IPS DF 6.9 (cell line): ENCODE results near the gene ZBED4.

Experiments used
- DNase-seq: peaks from one replicate; pipeline ENCODE4 v3.0.0-alpha.2; 2013; ENCODE audit warnings: low read depth, low spot score
- H3K27ac ChIP-seq: one replicate; pipeline ENCODE4 v1.5.1; 2013; ENCODE audit warnings: low read length, control low read depth
- H3K27me3 ChIP-seq: 2 replicates; pipeline ENCODE4 v1.6.1; 2013; ENCODE audit warnings: mild to moderate bottlenecking, low read length; ENCODE audit not compliant: control insufficient read depth, insufficient read depth
- H3K36me3 ChIP-seq: 2 replicates; pipeline ENCODE4 v1.6.1; 2013; ENCODE audit warnings: low read length; ENCODE audit not compliant: control insufficient read depth, insufficient read depth
- H3K4me1 ChIP-seq: 2 replicates; pipeline ENCODE4 v1.6.1; 2013; ENCODE audit warnings: low read length; ENCODE audit not compliant: control insufficient read depth, insufficient read depth
- H3K4me3 ChIP-seq: 2 replicates; pipeline ENCODE4 v1.5.1; 2013; ENCODE audit warnings: mild to moderate bottlenecking, low read length
- H3K9me3 ChIP-seq: 2 replicates; pipeline ENCODE4 v1.6.1; 2013; ENCODE audit warnings: low read length, inconsistent platforms; ENCODE audit not compliant: control insufficient read depth, insufficient read depth
- WGBS: extraction: QIAGEN DNeasy Blood & Tissue Kit; methylation state at CpG from one replicate; pipeline ENCODE4 v1.1.7; 2013; ENCODE audit warnings: mixed read lengths, missing lambda C conversion rate; ENCODE audit not compliant: insufficient read length, insufficient coverage; 5-methylcytosine and 5-hydroxymethylcytosine counted together

Gene ZBED4

DNA sequence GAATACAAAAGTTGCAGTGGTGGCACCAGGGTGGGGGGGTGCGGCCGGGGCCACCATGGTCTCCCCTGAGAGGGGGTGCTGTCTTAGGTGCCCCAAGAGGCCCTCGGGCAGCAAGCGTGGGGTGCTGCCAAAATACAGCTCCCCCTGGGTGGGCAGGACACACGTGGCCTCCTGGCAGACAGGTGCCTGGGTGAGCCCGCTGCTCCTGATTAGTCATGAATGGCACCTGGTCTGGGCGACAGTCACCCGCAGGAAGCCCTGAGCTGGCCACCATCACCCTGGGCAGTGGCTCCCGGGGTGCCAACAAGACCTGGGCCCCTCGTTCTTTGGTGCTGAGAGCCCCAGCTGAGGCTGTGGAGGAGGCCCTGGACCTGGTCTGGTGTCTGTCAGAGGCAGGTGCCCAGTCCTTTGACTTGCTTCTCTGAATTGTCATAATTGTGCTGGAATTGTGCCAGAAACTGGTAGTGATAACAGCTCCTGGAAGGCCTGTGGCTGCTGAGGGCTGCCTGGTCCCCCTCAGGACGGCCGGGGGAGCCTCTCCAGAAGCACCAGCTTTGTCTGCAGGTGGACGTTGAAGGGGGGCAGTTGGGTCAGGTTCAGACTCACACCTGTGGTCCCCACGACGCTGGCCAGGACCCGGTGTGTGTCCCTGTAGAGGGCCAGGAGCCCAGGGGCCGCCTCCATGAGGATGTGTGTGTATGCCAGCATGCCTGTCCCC, 49.8 kb downstream of the ZBED4 start:
- Histone ChIP-seq H3K4me3 (no peak overlapping the region), H3K27me3 (no peaks in the 10 kb centered on the region), H3K9me3 (no peaks in the 10 kb centered on the region), H3K4me1 (no peaks in the 10 kb centered on the region), H3K27ac (no peak overlapping the region), H3K36me3 (peaks cover 11% of the 10 kb centered on the region)
- DNase-seq, result no peak
- WGBS, result no CpG with 5 or more reads among the region's 17 CpGs

DNA sequence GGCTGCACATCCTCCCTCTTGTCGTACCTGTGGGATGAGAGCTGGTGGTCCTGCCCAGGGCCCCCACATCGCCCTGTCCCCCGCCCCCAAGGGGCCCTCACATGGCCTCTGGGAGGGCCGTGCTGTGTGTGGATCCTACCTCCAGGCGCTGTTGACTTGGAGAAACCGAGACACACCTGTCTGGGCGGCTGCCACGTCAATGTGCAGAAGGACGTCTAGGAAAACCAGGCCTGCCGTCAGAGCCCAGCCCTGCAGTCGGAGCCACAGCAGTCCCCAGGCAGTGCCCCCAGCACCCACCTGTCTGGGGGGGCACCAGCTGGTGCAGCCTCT, 50.4 kb downstream of the ZBED4 start:
- no peak overlapping the region for H3K27ac ChIP-seq
- H3K36me3 ChIP-seq, result peaks cover 11% of the 10 kb centered on the region
- no peak for DNase-seq
- H3K4me1 ChIP-seq, result no peaks in the 10 kb centered on the region
- no CpG with 5 or more reads among the region's 11 CpGs for WGBS
- H3K4me3 ChIP-seq, result no peak overlapping the region
- H3K27me3 ChIP-seq, result no peaks in the 10 kb centered on the region
- no peaks in the 10 kb centered on the region for H3K9me3 ChIP-seq

DNA sequence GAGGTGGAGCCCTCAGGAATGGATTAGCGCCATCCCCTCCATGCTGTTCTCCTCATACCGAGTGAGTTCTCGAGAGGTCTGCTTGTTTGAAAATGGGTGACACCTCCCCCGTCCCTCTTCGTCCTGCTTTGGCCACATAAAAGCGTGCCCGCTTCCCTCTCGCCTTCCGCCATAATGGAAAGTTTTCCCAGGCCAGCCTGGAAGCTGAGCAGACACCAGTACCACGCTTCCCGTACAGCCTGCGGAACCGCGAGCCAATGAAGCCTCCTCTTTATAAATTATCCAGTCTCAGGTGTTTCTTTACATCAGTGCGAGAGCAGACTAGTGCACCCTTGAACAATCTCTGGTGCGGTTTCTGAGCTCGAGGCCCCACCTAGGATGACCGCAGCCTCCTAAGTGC, 51.8 kb downstream of the ZBED4 start:
- Histone ChIP-seq H3K36me3 (peaks cover 11% of the 10 kb centered on the region), H3K4me3 (no peak overlapping the region), H3K27ac (no peak overlapping the region), H3K9me3 (no peaks in the 10 kb centered on the region), H3K27me3 (no peaks in the 10 kb centered on the region), H3K4me1 (no peaks in the 10 kb centered on the region)
- DNase-seq, result no peak
- WGBS, result no CpG with 5 or more reads among the region's 18 CpGs

DNA sequence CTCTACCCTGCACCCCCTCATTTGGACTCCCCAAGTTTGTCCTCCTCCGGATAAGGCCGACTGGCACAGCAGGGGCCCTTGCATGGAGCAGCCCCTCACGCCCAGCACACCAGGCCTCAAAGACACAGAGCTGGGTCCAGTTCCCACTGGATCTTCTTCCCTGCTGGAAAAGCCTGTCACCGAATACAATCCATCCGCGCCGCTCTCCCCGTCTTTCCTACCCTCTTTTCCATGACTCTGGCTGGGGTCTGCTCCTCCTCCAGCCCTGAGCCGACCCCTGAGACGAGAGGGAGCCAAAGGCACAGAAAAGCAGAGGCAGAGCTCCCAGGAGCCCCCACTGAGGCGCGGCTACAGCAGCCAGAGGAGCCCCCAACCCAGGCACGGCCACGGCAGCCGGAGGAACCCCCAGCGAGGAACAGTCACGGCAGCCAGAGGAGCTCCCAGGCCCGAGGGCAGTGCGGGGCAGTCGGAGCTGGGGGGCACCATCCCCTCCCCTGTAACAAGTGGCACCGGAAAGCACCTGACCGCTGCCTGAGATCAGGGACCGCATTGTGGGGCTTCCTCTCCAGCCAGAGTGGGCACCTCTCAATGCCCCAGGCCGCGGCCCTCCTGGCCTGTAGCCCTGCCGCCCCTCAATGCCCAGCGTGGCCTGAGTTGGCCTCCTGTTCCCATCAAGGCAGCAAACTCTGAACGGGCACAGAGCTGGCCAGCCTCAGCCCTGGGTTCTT, 52.6 kb downstream of the ZBED4 start:
- H3K27me3 ChIP-seq, result no peaks in the 10 kb centered on the region
- no CpG with 5 or more reads among the region's 28 CpGs for WGBS
- no peaks in the 10 kb centered on the region for H3K9me3 ChIP-seq
- no peak overlapping the region for H3K4me3 ChIP-seq
- H3K27ac ChIP-seq, result no peak overlapping the region
- H3K4me1 ChIP-seq, result no peaks in the 10 kb centered on the region
- DNase-seq, result no peak
- peaks cover 11% of the 10 kb centered on the region for H3K36me3 ChIP-seq

DNA sequence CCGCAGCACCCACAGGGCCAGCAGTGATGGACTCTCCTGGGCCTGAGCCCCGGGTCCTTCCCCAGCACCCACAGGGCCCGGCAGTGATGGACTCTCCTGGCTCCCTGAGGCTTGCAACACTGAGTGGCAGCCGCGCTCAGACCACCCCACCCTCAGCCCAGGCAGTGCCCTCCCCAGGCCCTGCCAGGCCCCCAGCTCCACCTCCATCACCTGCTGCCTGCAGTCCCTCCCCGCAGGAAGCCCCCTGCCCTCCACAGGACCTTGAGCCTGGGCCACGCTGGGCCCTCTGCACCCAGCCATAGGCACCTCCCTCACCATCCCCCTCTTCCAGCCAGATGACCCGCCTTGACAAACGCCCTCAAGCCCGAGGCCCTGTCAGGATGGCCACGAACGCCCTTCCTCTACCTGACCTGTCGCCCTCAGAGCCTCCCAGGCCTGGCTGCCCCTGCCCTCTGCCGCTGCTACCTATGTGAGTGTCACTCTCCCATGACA, 53.2 kb downstream of the ZBED4 start:
- Histone ChIP-seq H3K27me3 (no peaks in the 10 kb centered on the region), H3K27ac (no peak overlapping the region), H3K9me3 (no peaks in the 10 kb centered on the region), H3K4me1 (no peaks in the 10 kb centered on the region), H3K36me3 (peaks cover 6% of the 10 kb centered on the region), H3K4me3 (no peak overlapping the region)
- DNase-seq, result no peak
- whole genome bisulfite sequencing, result no CpG with 5 or more reads among the region's 14 CpGs

DNA sequence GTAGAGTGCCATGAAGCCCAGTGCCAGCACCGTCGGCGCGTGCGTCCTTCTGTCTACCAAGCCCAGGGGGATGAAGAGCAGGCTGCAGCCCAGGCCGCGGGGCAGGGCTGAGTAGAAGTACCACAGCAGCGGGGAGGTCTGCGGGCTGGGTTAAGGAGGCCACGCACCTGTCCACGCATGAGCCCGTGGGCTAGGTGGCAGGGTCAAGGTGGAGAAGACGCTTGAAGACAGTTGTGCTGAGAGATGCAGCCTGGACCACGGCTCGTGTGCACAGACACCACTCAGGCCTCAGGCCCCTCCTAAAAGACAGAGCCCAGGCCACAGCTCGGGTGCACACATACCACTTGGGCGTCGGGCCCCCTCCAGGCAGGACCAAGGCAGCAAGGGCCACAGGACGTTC, 54.2 kb downstream of the ZBED4 start:
- Histone ChIP-seq H3K9me3 (no peaks in the 10 kb centered on the region), H3K36me3 (peaks cover 1% of the 10 kb centered on the region; the same call in 1 of the 2 replicates), H3K4me1 (no peaks in the 10 kb centered on the region), H3K27ac (no peak overlapping the region), H3K4me3 (no peak overlapping the region), H3K27me3 (no peaks in the 10 kb centered on the region)
- DNase-seq, result no peak
- WGBS, result no CpG with 5 or more reads among the region's 19 CpGs

DNA sequence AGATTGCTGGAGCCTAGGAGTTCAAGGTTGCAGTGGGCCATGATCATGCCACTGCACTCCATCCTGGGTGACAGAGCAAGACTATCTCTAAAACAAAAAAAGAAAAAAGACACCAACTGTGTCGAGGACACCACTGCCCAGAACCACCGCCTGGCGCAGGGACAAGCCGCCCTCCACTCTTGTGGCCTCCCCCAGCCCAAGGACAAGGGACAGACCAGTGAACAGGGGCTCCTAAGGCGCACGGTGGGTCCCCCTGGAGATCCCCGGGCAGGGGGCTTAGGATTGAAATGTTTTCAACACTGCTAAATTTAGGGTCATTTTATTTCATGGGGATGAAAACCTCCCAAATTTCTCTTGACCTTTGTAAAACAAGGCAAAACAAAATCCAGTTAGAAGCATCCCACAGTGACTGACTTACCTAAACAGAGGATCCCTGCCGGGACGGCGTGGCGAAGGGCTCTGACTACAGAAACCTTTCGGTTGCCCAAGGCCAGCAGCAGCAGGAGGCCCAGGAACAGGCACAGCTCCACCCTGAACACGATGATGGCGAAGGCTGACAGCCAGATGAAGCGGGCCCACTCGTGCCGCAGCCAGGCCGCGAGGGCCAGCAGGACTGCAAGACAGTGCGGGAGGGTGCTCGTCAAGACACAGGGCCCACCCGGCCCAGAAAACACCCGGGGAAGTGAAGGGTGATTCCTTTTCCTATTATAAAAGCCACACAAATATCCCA, 56.0 kb downstream of the ZBED4 start:
- no peak for DNase-seq
- H3K27ac ChIP-seq, result no peak overlapping the region
- no peaks in the 10 kb centered on the region for H3K9me3 ChIP-seq
- no peaks in the 10 kb centered on the region for H3K27me3 ChIP-seq
- peaks cover 5% of the 10 kb centered on the region; the same call in 1 of the 2 replicates for H3K36me3 ChIP-seq
- no peak overlapping the region for H3K4me3 ChIP-seq
- no CpG with 5 or more reads among the region's 23 CpGs for WGBS
- H3K4me1 ChIP-seq, result no peaks in the 10 kb centered on the region

DNA sequence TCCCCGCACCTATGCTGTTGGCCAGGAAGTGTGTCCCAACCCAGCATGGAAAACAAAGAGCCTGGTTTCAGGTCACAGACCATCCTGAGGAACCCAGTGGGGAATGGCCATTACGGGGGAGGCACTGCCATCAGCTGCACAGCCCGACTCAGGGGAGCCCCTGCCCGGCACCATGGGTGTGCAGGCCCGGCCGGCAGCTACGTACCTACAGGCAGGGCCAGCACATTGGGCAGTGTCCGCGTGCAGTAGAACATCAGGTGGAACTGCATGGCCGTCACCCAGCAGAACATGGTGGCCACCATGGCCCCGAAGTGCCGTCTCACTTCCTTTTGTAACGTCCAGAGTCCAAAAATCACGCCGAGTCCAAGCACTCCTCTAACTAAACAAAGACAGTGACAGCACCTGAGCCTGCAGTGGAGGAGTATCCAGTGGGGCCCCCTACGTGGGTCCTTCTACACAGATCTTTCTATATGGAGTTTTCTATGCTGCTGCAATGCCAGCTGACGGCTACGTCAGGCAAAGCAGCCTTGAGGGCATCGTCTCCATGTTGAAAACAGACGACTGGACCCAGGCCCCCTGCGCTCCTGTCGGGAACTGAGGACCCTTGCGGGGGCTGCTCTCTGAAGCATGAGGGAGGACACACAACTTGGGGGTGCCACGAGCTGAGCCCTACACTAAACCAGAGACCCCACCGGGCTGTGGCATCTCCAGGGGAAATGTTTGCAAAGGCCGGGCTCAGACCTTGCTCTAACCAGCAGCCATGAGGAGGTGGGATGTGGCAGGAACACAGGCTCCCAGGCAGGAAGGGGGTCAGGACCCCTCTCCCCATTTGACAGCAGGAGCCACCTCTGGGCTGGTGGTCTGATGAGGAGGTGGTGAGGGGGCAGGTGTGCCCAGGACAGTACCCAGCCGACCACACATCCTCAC, 56.8 kb downstream of the ZBED4 start:
- no CpG with 5 or more reads among the region's 27 CpGs for WGBS
- Histone ChIP-seq H3K9me3 (no peaks in the 10 kb centered on the region), H3K27ac (no peak overlapping the region)

DNA sequence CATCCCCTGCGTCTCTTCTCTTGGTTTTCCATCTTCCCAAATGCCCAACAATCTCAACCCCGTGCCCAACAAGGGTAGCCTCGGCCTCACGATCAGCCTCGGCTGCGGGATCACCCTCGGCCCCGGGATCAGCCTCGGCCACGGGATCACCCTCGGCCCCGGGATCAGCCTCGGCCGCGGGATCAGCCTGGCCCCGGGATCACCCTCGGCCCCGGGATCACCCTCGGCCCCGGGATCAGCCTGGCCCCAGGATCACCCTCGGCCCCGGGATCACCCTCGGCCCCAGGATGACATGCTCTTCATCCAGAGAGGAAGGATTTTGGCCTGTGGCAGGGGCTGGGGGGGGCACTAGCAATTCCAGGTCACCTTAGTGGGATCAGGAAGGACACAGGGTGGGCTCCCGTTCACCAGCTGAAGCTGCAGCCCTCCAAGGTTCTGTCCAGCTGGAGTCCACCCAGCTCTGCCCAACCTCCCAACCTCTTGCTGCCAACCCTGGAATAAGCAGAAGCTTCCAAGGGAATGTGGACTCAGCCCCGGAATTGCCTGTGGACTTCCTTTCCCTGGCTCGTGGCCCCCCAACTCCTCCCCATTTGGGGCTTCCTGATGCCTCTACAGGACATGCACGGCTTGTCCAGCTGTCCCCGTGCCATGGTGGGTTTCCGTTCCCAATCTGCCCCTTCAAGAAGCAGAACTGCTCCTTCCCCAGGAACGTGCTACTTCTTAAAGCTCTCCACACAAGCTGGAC, 58.4 kb downstream of the ZBED4 start:
- WGBS, result no CpG with 5 or more reads among the region's 30 CpGs
- Histone ChIP-seq H3K27me3 (no peaks in the 10 kb centered on the region), H3K4me3 (no peak overlapping the region), H3K4me1 (no peaks in the 10 kb centered on the region), H3K9me3 (no peaks in the 10 kb centered on the region), H3K27ac (no peak overlapping the region), H3K36me3 (peaks cover 5% of the 10 kb centered on the region; the same call in 1 of the 2 replicates)
- no peak for DNase-seq

More for the DNA sequence above, 56.8 kb downstream of the ZBED4 start:
- H3K4me3 ChIP-seq, result no peak overlapping the region
- H3K36me3 ChIP-seq, result peaks cover 5% of the 10 kb centered on the region; the same call in 1 of the 2 replicates
- no peaks in the 10 kb centered on the region for H3K27me3 ChIP-seq
- no peaks in the 10 kb centered on the region for H3K4me1 ChIP-seq
- DNase-seq, result no peak
